Progenitor cell of endocrine pancreas (in vitro differentiated cells): Measurements from ENCODE around the gene VMP1. TPM values are rescaled to one million over a fixed set of nuclear protein-coding genes. Genes with fewer than 3 reads are reported as not detected.
"Not testable (repeated sequence)": the region's sequence is repeated elsewhere in the genome, so short reads cannot be mapped to it uniquely, and the experiment has no call there.

ENCODE experiments used
- DNase-seq: peaks from one replicate; pipeline ENCODE4 v3.0.0; 2021; ENCODE audit warnings: low spot score; ENCODE audit not compliant: unreplicated experiment
- H3K27ac Mint-ChIP-seq: 2 replicates; pipeline ENCODE4 v1.8.0; 2021; ENCODE audit warnings: mild to moderate bottlenecking, moderate library complexity, mixed read lengths
- H3K27me3 Mint-ChIP-seq: 2 replicates; pipeline ENCODE4 v1.8.0; 2021; ENCODE audit warnings: mixed read lengths
- H3K36me3 Mint-ChIP-seq: 2 replicates; pipeline ENCODE4 v1.8.0; 2022; ENCODE audit warnings: mixed read lengths; ENCODE audit not compliant: insufficient read depth
- H3K4me1 Mint-ChIP-seq: 2 replicates; pipeline ENCODE4 v1.8.0; 2021; ENCODE audit warnings: low read depth, mixed read lengths
- H3K4me3 Mint-ChIP-seq: 2 replicates; pipeline ENCODE4 v1.8.0; 2021; ENCODE audit warnings: low read depth, mild to moderate bottlenecking, moderate library complexity, mixed read lengths
- H3K9me3 Mint-ChIP-seq: 2 replicates; pipeline ENCODE4 v1.8.0; 2021; ENCODE audit warnings: low read depth, mixed read lengths
- CTCF ChIP-seq: fragments of 200-600 bp; sonication (generic); IDR thresholded peaks from one replicate; pipeline ENCODE4 v1.5.0; 2021; ENCODE audit warnings: antibody characterized with exemption, mild to moderate bottlenecking; ENCODE audit not compliant: unreplicated experiment
- total RNA-seq: library from RNA; stranded (reverse); gene quantifications from 2 replicates; pipeline ENCODE4 v1.2.1, GENCODE V29; 2021

Gene VMP1
- total RNA-seq, 1 donor from 2014 or later = 162 TPM

- TF ChIP-seq CTCF = no peak
- peaks cover 2% of the 10 kb centered on the region for H3K36me3 Mint-ChIP-seq
- no peak overlapping the region for H3K4me3 Mint-ChIP-seq
- H3K4me1 Mint-ChIP-seq = peaks cover 8% of the 10 kb centered on the region
- H3K27me3 Mint-ChIP-seq = no peaks in the 10 kb centered on the region
- H3K27ac Mint-ChIP-seq = no peak overlapping the region
- DNase-seq = no peak
- no peaks in the 10 kb centered on the region for H3K9me3 Mint-ChIP-seq
Observed at GRCh38 chr17:59804901-59805465, 97.5 kb downstream of the VMP1 start.

GRCh38 chr17:59806322-59806721 lies 98.9 kb downstream of the VMP1 start:
- H3K27me3 Mint-ChIP-seq, DNase-seq, H3K36me3 Mint-ChIP-seq, H3K4me3 Mint-ChIP-seq, H3K9me3 Mint-ChIP-seq, H3K4me1 Mint-ChIP-seq: not testable (repeated sequence)
- H3K27ac Mint-ChIP-seq = peak overlapping the region; percentile 45

- no peak overlapping the region for H3K4me3 Mint-ChIP-seq
- H3K27me3 Mint-ChIP-seq = no peaks in the 10 kb centered on the region
- no peak overlapping the region for H3K27ac Mint-ChIP-seq
- peaks cover 8% of the 10 kb centered on the region for H3K36me3 Mint-ChIP-seq
- no peaks in the 10 kb centered on the region for H3K9me3 Mint-ChIP-seq
- TF ChIP-seq CTCF = no peak
- no peak for DNase-seq
- peaks cover 5% of the 10 kb centered on the region for H3K4me1 Mint-ChIP-seq
Observed at GRCh38 chr17:59807892-59808509, 100.5 kb downstream of the VMP1 start.

- H3K27ac Mint-ChIP-seq = no peak overlapping the region
- peaks cover 12% of the 10 kb centered on the region for H3K36me3 Mint-ChIP-seq
- no peak for DNase-seq
- no peak overlapping the region for H3K4me3 Mint-ChIP-seq
- no peaks in the 10 kb centered on the region for H3K9me3 Mint-ChIP-seq
- H3K27me3 Mint-ChIP-seq = no peaks in the 10 kb centered on the region
- no peaks in the 10 kb centered on the region for H3K4me1 Mint-ChIP-seq
- TF ChIP-seq CTCF = no peak
Observed at GRCh38 chr17:59810894-59811153, 103.4 kb downstream of the VMP1 start.

GRCh38 chr17:59811209-59811608 lies 103.8 kb downstream of the VMP1 start:
- H3K27me3 Mint-ChIP-seq = no peaks in the 10 kb centered on the region
- peaks cover 13% of the 10 kb centered on the region for H3K36me3 Mint-ChIP-seq
- H3K9me3 Mint-ChIP-seq = no peaks in the 10 kb centered on the region
- no peaks in the 10 kb centered on the region for H3K4me1 Mint-ChIP-seq
- no peak for TF ChIP-seq CTCF
- H3K4me3 Mint-ChIP-seq = no peak overlapping the region
- no peak overlapping the region for H3K27ac Mint-ChIP-seq
- no peak for DNase-seq

GRCh38 chr17:59812139-59812538 lies 104.7 kb downstream of the VMP1 start:
- Mint-ChIP-seq H3K4me1 (no peaks in the 10 kb centered on the region), H3K36me3 (peaks cover 13% of the 10 kb centered on the region), H3K4me3 (no peak overlapping the region), H3K27me3 (no peaks in the 10 kb centered on the region), H3K27ac (peak overlapping the region; percentile 72), H3K9me3 (no peaks in the 10 kb centered on the region)
- TF ChIP-seq CTCF = no peak
- DNase-seq = no peak
